ENCODE measurements around the gene WNT8A. TPM values are rescaled to one million over a fixed set of nuclear protein-coding genes. Genes with fewer than 3 reads are reported as not detected.

The WNT8A gene
- total RNA-seq, 1 experiment from 2014 or later = 7.5 TPM

DNA sequence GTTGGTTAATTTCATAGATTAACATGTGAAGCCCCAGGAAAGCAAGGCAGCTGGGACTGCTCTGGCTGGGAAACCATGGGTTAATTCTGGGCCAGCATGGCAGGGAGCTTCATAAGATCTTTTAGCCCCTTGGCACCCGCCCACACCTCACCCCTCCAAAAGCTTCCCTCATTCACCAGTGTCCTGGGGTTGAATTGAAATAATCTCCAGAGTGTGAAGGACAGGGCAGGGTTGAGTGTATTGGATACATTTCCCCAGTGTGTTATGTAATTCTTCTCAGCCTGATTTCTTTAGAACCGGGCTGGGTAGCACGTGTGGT, 19.4 kb downstream of the WNT8A start:
- Histone ChIP-seq H3K4me3 (ENCODE audit: insufficient read depth, low read depth, low read length) (no peak overlapping the region), H3K36me3 (replicated peaks; ENCODE audit: control insufficient read depth, insufficient read depth, low read length) (no peaks in the 10 kb centered on the region), H3K27me3 (ENCODE audit: control insufficient read depth, insufficient read depth, low read length) (peaks cover 1% of the 10 kb centered on the region; the same call in 1 of the 2 replicates)
- DNase-seq = peak; percentile 44

DNA sequence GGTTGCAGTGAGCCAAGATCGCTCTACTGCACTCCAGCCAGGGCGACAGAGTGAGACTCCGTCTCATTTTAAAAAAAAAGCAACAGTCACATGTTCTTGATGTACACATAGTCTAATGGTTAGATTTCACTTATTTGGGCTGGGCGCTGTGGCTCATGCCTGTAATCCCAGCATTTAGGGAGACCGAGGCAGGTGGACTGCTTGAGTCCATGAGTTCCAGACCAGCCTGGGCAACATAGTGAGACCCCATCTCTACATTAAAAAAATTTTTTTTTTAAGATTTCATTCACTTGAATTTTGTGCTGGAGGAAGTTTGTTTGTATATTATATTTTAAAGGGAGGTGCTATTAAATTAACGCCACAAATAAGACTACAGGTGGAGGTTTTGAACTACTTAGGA, 21.9 kb downstream of the WNT8A start:
- DNase-seq = no peak
- no peak overlapping the region for H3K4me3 ChIP-seq (ENCODE audit: insufficient read depth, low read depth, low read length)
- peaks cover 1% of the 10 kb centered on the region; the same call in 1 of the 2 replicates for H3K27me3 ChIP-seq (ENCODE audit: control insufficient read depth, insufficient read depth, low read length)
- H3K36me3 ChIP-seq (replicated peaks; ENCODE audit: control insufficient read depth, insufficient read depth, low read length) = no peaks in the 10 kb centered on the region

DNA sequence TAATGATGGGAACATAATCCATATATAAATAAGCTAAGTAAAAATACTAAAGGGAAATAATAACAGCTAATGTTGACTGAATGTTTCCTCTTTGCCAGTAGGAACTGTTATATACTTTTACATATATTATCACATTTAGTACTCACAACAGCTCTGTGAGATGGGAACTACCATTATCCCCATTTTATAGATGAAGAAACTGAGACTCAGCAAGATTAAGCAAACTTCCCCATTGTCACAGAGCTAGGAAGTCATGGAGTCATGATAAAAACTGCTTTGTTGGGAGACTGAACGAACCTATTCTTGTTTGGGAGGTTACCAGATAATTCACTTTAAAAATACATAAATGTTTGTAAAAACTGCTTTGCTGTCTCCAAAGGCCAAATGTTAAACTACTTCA, 23.4 kb downstream of the WNT8A start:
- no peak for DNase-seq

DNA sequence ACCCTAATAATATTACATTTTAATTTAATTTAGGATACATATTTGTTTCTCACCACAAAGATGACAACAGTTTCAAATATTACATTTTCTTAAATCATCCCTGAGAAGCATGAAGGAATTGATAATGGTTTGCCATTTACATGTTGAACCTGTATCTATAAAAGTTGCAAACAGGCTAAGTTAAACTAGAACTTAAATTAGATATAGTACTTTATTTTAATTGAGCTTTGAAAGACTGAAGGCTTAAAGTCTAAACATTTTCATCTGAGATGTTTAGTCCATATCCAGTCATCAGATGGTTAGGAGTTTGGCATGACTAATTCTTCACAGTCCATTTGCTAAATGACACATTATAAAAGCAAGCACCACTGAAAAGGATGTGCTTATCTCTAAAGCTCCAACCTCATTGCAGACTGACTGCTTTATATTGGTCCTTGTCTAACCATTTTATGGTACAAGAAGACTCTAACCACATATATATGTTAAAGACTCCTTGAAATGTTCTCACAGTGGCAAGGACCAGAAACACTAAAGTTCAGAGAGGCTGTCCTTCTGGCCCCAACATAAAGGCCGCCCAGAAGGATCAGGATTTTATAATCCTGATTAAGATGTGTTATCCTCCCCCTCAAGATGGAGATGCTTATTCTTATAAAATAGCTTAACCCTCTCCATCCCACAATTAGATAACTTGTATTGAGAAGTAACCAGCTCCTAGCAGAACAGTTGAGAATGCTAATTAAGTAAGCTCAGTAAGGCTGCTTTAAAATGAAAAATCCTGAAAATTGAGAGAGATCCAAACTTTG, 25.8 kb downstream of the WNT8A start:
- H3K4me3 ChIP-seq (ENCODE audit: insufficient read depth, low read depth, low read length) = no peak overlapping the region
- no peaks in the 10 kb centered on the region for H3K27me3 ChIP-seq (ENCODE audit: control insufficient read depth, insufficient read depth, low read length)
- DNase-seq = no peak
- no peaks in the 10 kb centered on the region for H3K36me3 ChIP-seq (replicated peaks; ENCODE audit: control insufficient read depth, insufficient read depth, low read length)

More for the DNA sequence above, 23.4 kb downstream of the WNT8A start:
- H3K4me3 ChIP-seq (ENCODE audit: insufficient read depth, low read depth, low read length) = no peak overlapping the region
- H3K36me3 ChIP-seq (replicated peaks; ENCODE audit: control insufficient read depth, insufficient read depth, low read length) = no peaks in the 10 kb centered on the region
- H3K27me3 ChIP-seq (ENCODE audit: control insufficient read depth, insufficient read depth, low read length) = no peaks in the 10 kb centered on the region

DNA sequence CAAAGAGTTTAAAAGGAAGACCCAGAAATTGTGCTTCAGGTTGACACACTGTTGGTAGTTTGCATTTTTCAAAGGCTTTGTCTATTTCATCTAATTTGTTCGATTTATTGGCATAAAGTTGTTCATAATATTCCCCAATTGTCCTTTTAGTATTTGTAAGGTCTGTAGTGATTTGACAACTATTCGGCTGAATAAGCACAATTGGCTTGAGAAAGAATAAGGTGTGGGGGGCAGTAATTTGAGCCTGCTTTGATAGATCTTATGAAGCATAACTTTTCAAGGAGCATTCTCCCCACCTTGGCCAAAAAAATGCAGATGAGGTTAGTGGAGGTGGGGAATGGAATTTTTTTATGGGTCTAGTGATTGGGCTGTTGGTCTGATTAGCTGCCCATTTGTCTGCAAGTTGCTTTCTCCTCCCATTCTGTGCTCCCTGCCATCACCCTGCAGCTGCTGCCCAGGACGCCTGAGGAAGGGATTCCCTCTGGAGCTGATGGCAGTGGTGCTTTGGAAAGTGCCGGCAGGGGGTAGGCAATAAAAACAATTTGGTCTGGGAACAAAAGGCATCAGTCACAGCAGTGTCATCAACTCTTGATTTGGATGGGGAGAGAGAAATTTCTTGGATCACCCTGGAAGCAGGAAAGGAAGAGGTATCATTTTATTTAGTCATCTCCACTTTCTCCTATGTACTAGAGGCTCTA, 26.6 kb downstream of the WNT8A start:
- H3K36me3 ChIP-seq (replicated peaks; ENCODE audit: control insufficient read depth, insufficient read depth, low read length) = no peaks in the 10 kb centered on the region
- DNase-seq = peak; percentile 61
- H3K27me3 ChIP-seq (ENCODE audit: control insufficient read depth, insufficient read depth, low read length) = no peaks in the 10 kb centered on the region

DNA sequence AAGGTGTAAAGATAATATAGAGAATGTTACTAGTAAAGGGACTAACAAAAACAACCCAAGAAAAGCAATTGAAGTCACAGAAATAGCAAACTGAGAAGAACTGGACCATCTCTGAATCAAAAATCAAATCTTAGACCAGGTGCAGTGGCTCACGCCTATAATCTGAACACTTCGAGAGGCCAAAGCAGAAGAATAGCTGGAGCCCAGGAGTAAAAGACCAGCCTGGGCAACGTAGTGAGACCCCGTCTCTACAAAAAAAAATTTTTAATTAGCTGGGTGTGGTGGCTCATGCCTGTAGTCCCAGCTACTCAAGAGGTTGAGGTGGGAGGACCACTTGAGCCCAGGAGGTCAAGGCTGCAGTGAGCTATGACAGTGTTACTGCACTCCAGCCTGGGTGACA, 27.3 kb downstream of the WNT8A start:
- H3K36me3 ChIP-seq (replicated peaks; ENCODE audit: control insufficient read depth, insufficient read depth, low read length) = no peaks in the 10 kb centered on the region
- H3K4me3 ChIP-seq (ENCODE audit: insufficient read depth, low read depth, low read length) = no peak overlapping the region
- no peaks in the 10 kb centered on the region for H3K27me3 ChIP-seq (ENCODE audit: control insufficient read depth, insufficient read depth, low read length)
- DNase-seq = no peak

More for the DNA sequence above, 26.6 kb downstream of the WNT8A start:
- H3K4me3 ChIP-seq (ENCODE audit: insufficient read depth, low read depth, low read length) = no peak overlapping the region

GRCh38 chr5:138111937-138112336, 28.1 kb downstream of the WNT8A start:
- H3K36me3 ChIP-seq (replicated peaks; ENCODE audit: control insufficient read depth, insufficient read depth, low read length) = no peaks in the 10 kb centered on the region
- no peak for DNase-seq
- no peak overlapping the region for H3K4me3 ChIP-seq (ENCODE audit: insufficient read depth, low read depth, low read length)
- no peaks in the 10 kb centered on the region for H3K27me3 ChIP-seq (ENCODE audit: control insufficient read depth, insufficient read depth, low read length)

- Histone ChIP-seq H3K27me3 (ENCODE audit: control insufficient read depth, insufficient read depth, low read length) (no peaks in the 10 kb centered on the region), H3K4me3 (ENCODE audit: insufficient read depth, low read depth, low read length) (no peak overlapping the region), H3K36me3 (replicated peaks; ENCODE audit: control insufficient read depth, insufficient read depth, low read length) (no peaks in the 10 kb centered on the region)
- DNase-seq = no peak
These were observed 31.4 kb downstream of the WNT8A start for GRCh38 chr5:138115254-138115653.

- DNase-seq = no peak
- no peaks in the 10 kb centered on the region for H3K27me3 ChIP-seq (ENCODE audit: control insufficient read depth, insufficient read depth, low read length)
- no peaks in the 10 kb centered on the region for H3K36me3 ChIP-seq (replicated peaks; ENCODE audit: control insufficient read depth, insufficient read depth, low read length)
- H3K4me3 ChIP-seq (ENCODE audit: insufficient read depth, low read depth, low read length) = no peak overlapping the region
These were observed 44.5 kb downstream of the WNT8A start for GRCh38 chr5:138128334-138128733.

DNA sequence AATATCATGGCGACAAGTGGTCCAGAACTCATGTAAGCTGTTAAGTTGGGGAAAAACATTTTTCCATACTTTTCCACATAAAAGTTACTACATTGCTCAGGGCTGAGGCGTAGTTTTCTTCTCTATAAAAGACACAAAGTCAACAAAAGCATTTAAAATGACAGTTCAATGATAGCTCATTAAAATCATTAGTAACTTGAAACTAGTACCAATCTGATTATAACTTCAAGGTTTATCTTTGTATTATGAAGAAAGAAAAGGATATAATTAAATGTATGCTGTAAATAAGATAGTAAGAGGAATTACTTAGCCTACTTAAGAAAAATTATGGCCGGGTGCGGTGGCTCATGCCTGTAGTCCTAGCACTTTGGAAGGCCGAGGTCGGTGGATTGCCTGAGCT, 45.5 kb downstream of the WNT8A start:
- Histone ChIP-seq H3K27me3 (ENCODE audit: control insufficient read depth, insufficient read depth, low read length) (no peaks in the 10 kb centered on the region), H3K4me3 (ENCODE audit: insufficient read depth, low read depth, low read length) (no peak overlapping the region), H3K36me3 (replicated peaks; ENCODE audit: control insufficient read depth, insufficient read depth, low read length) (no peaks in the 10 kb centered on the region)
- no peak for DNase-seq

DNA sequence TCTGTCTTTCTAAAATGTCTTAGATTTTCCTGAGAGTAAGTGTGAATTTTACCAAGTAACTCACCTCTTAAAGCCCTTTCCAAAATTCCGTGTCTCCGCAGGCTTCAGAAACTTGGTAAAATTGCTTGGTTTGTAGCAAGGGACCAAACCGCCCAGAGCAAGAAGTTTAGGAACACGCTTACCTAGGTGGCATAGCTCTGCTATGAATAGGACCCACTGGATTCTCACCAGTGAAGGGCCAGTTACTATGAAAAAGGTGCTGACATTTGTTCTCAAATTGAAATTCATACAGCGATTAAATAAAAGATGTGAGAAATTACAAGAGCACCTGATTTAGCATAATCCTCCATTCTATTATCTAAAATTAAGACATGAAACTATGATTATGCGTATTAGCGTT, 48.7 kb downstream of the WNT8A start:
- no peak overlapping the region for H3K4me3 ChIP-seq (ENCODE audit: insufficient read depth, low read depth, low read length)
- H3K27me3 ChIP-seq (ENCODE audit: control insufficient read depth, insufficient read depth, low read length) = no peaks in the 10 kb centered on the region
- H3K36me3 ChIP-seq (replicated peaks; ENCODE audit: control insufficient read depth, insufficient read depth, low read length) = no peaks in the 10 kb centered on the region
- no peak for DNase-seq

GRCh38 chr5:138138949-138139780, 55.3 kb downstream of the WNT8A start, which contains the start of gene NME5:
NME5 (minus strand) TSS chr5:138139428; CDS start chr5:138138780, 648 bp downstream.
- peak; percentile 86 for DNase-seq
- H3K36me3 ChIP-seq (replicated peaks; ENCODE audit: control insufficient read depth, insufficient read depth, low read length) = no peaks in the 10 kb centered on the region
- H3K4me3 ChIP-seq (ENCODE audit: insufficient read depth, low read depth, low read length) = peak within 1 kb of the TSS; percentile 62
- H3K27me3 ChIP-seq (ENCODE audit: control insufficient read depth, insufficient read depth, low read length) = no peaks in the 10 kb centered on the region; the same call in none of the 2 replicates

DNA sequence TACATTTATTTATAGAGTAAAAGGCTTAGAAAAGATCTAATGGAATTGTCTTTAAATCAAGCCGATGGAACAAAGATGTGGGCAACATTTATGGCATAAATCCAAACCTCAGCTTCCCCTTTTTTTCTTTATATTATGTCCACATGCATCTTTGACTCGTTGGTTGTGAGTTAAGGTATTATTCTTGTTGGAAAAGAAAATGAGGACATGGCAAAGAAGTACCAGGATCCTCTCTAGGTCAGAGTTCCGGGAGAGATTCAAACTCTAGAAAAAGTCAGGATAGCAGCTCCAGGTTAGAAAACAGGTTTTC, 55.9 kb downstream of the WNT8A start:
- no peak for DNase-seq
- H3K36me3 ChIP-seq (replicated peaks; ENCODE audit: control insufficient read depth, insufficient read depth, low read length) = no peaks in the 10 kb centered on the region
- H3K27me3 ChIP-seq (ENCODE audit: control insufficient read depth, insufficient read depth, low read length) = no peaks in the 10 kb centered on the region; the same call in none of the 2 replicates
- no peak overlapping the region for H3K4me3 ChIP-seq (ENCODE audit: insufficient read depth, low read depth, low read length)

DNA sequence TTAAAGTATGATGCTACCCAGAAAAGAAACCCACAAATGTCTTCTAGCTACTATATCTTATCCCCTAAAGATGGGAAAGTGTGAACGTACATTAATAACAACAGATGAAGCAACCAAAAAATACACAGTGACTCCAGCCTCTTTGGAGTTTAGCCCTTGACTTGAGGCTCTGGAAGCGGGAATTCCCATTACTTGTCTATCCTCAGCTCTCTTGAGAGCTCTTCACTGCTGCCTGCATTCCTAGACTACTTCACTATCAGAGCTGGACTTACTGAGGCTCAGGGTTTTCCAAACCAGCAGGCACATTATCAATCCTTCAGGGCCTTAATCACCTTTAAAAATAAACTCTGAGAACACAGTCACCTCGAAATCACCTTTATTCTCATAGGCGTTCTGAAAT, 56.4 kb downstream of the WNT8A start:
- no peak overlapping the region for H3K4me3 ChIP-seq (ENCODE audit: insufficient read depth, low read depth, low read length)
- no peak for DNase-seq
- H3K36me3 ChIP-seq (replicated peaks; ENCODE audit: control insufficient read depth, insufficient read depth, low read length) = no peaks in the 10 kb centered on the region
- no peaks in the 10 kb centered on the region; the same call in none of the 2 replicates for H3K27me3 ChIP-seq (ENCODE audit: control insufficient read depth, insufficient read depth, low read length)
